ENCODE results near the gene NKD2.

Gene NKD2

DNA sequence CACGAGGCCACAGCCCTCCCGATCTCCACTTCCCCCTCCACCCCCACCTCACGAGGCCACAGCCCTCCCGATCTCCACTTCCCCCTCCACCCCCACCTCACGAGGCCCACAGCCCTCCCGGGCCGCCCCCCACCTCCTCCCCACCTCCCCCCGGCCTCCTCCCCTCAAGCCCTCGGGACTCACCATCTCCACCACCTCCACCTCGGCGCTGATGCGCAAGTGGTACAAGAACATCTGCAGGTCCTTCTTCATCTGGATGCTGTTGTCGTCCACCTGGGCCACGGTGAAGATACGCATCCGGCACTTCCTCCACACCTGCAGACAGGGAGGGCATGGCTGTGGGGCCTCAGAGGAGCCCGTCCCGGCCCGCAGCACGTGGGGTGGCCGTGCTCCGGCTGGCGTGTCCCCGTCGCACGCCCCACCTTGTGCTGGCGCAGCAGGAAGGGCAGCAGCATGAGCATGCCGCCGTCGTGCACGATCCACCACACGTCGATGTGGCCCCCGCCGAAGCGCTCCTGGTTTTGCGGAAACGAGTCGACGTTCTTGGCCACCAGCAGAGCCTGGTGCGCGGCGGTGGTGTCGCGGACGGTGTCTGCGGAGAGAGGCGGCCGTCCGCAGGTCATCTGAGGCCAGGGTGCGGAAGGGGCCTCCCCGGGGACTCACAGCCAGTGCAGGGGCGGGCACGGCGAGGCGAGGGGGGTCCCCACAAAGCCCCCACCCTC is 55.2 kb downstream of the NKD2 start:
- Histone ChIP-seq H3K36me3 (ENCODE audit: insufficient read depth, low read length) (no peaks in the 10 kb centered on the region), H3F3A (ENCODE audit: insufficient read depth, low read length) (no peaks in the 10 kb centered on the region), H4K20me1 (ENCODE audit: insufficient read depth, low read length) (no peaks in the 10 kb centered on the region), H3K9me2 (ENCODE audit: low read depth, low read length) (no peaks in the 10 kb centered on the region), H3K27me3 (ENCODE audit: insufficient read depth, low read length) (no peaks in the 10 kb centered on the region), H3K9ac (ENCODE audit: low read length) (no peak overlapping the region), H3K4me1 (ENCODE audit: insufficient read depth, low read length, severe bottlenecking) (no peaks in the 10 kb centered on the region), H3K4me2 (ENCODE audit: low read length) (no peak overlapping the region), H3K79me2 (ENCODE audit: insufficient read depth, low read length) (no peaks in the 10 kb centered on the region), H3K4me3 (ENCODE audit: low read depth, low read length, poor library complexity, severe bottlenecking) (no peak overlapping the region), H3K27ac (ENCODE audit: low read depth, low read length, poor library complexity, severe bottlenecking) (no peak overlapping the region), H3K9me3 (ENCODE audit: low read length) (no peaks in the 10 kb centered on the region), H2AFZ (ENCODE audit: low read length) (no peak overlapping the region)
- TF ChIP-seq EZH2 (IDR thresholded peaks at IDR 0.05; ENCODE audit: borderline replicate concordance, low read length) (no peak), CTCF (IDR thresholded peaks at IDR 0.05; ENCODE audit: low read length) (no peak)

DNA sequence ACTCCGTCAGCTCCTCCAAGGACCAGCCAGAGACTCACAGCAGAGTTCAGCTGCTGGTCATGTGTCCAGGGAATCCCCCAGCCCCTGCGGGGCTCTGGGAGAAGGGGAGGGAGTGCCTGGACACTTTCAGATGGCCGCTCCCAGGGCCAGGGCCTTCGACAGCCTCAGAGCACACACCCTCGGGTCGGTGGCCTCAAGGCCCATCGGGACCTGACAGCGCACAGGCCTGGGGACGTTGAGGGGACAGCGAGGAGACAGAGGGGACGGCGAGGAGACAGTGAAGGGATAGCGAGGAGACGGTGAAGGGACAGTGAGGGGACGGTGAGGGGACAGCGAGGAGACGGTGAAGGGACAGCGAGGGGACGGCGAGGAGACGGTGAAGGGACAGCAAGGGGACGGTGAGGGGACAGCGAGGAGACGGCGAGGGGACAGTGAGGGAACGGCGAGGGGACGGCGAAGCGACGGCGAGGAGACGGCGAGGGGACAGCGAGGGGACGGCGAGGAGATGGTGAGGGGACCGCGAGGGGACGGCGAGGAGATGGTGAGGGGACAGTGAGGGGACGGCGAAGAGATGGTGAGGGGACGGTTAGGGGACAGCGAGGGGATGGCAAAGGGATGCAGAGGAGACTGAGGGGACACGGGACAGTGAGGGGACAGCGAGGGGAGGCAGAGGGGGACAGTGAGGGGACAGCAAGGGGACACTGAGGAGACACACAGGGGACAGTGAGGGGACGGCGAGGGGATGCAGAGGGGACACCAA is 56.0 kb downstream of the NKD2 start:
- H3K27ac ChIP-seq (ENCODE audit: low read depth, low read length, poor library complexity, severe bottlenecking): no peak overlapping the region
- H3K36me3 ChIP-seq (ENCODE audit: insufficient read depth, low read length): no peaks in the 10 kb centered on the region
- H3F3A ChIP-seq (ENCODE audit: insufficient read depth, low read length): no peaks in the 10 kb centered on the region
- no peaks in the 10 kb centered on the region for H3K4me1 ChIP-seq (ENCODE audit: insufficient read depth, low read length, severe bottlenecking)
- TF ChIP-seq EZH2 (IDR thresholded peaks at IDR 0.05; ENCODE audit: borderline replicate concordance, low read length) (no peak), CTCF (IDR thresholded peaks at IDR 0.05; ENCODE audit: low read length) (no peak)
- H3K9me2 ChIP-seq (ENCODE audit: low read depth, low read length): no peaks in the 10 kb centered on the region
- H3K4me2 ChIP-seq (ENCODE audit: low read length): no peak overlapping the region
- H2AFZ ChIP-seq (ENCODE audit: low read length): no peak overlapping the region
- H3K27me3 ChIP-seq (ENCODE audit: insufficient read depth, low read length): no peaks in the 10 kb centered on the region
- H3K9ac ChIP-seq (ENCODE audit: low read length): no peak overlapping the region
- no peaks in the 10 kb centered on the region for H4K20me1 ChIP-seq (ENCODE audit: insufficient read depth, low read length)
- no peaks in the 10 kb centered on the region for H3K9me3 ChIP-seq (ENCODE audit: low read length)
- H3K4me3 ChIP-seq (ENCODE audit: low read depth, low read length, poor library complexity, severe bottlenecking): no peak overlapping the region
- H3K79me2 ChIP-seq (ENCODE audit: insufficient read depth, low read length): no peaks in the 10 kb centered on the region

DNA sequence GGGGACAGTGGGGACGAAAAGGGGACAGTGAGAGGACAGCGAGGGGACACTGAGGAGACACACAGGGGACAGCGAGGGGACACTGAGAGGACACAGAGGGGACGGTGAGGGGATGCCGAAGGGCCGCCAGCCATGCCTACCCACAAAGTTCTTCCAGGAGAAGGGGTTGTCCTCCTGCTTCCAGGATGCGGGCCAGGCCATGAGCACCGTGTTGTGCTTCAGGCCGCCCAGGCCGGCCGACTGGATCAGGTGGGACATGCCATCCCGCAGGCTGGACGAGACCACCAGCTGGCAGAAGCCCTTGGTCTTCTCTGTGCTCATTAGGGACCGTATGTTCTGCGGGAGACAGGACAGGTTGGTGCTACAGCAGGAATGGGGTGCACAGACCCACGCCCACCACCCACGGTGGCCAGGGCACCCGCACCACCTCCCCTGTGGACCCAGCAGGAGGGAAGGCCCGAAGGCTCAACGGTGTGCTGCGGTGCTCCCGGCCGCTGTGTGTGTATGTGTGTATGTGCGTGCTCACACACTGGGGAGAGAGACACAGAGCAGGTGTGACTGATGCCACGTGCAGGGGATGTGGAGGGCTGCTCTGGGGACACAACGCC is 56.6 kb downstream of the NKD2 start:
- no peak overlapping the region for H2AFZ ChIP-seq (ENCODE audit: low read length)
- no peak overlapping the region for H3K9ac ChIP-seq (ENCODE audit: low read length)
- no peaks in the 10 kb centered on the region for H3K27me3 ChIP-seq (ENCODE audit: insufficient read depth, low read length)
- no peak overlapping the region for H3K27ac ChIP-seq (ENCODE audit: low read depth, low read length, poor library complexity, severe bottlenecking)
- no peaks in the 10 kb centered on the region for H3K9me3 ChIP-seq (ENCODE audit: low read length)
- H4K20me1 ChIP-seq (ENCODE audit: insufficient read depth, low read length): no peaks in the 10 kb centered on the region
- H3K79me2 ChIP-seq (ENCODE audit: insufficient read depth, low read length): no peaks in the 10 kb centered on the region
- no peaks in the 10 kb centered on the region for H3K9me2 ChIP-seq (ENCODE audit: low read depth, low read length)
- no peaks in the 10 kb centered on the region for H3K4me1 ChIP-seq (ENCODE audit: insufficient read depth, low read length, severe bottlenecking)
- no peak for TF ChIP-seq EZH2 (IDR thresholded peaks at IDR 0.05; ENCODE audit: borderline replicate concordance, low read length)
- no peak for TF ChIP-seq CTCF (IDR thresholded peaks at IDR 0.05; ENCODE audit: low read length)
- H3K4me2 ChIP-seq (ENCODE audit: low read length): no peak overlapping the region
- H3K4me3 ChIP-seq (ENCODE audit: low read depth, low read length, poor library complexity, severe bottlenecking): no peak overlapping the region
- H3K36me3 ChIP-seq (ENCODE audit: insufficient read depth, low read length): no peaks in the 10 kb centered on the region
- H3F3A ChIP-seq (ENCODE audit: insufficient read depth, low read length): no peaks in the 10 kb centered on the region

All from OCI-LY1 (cell line).